GM21619 (cell line): ENCODE measurements around the gene AKR7A3.
"Not testable (repeated sequence)": the region's sequence is repeated elsewhere in the genome, so short reads cannot be mapped to it uniquely, and the experiment has no call there.

ENCODE experiments used
- ATAC-seq: cut with Tn5 transposase; IDR thresholded peaks from one replicate; pipeline ENCODE4 v1.9.1; 2021; ENCODE audit not compliant: unreplicated experiment

AKR7A3 gene

DNA sequence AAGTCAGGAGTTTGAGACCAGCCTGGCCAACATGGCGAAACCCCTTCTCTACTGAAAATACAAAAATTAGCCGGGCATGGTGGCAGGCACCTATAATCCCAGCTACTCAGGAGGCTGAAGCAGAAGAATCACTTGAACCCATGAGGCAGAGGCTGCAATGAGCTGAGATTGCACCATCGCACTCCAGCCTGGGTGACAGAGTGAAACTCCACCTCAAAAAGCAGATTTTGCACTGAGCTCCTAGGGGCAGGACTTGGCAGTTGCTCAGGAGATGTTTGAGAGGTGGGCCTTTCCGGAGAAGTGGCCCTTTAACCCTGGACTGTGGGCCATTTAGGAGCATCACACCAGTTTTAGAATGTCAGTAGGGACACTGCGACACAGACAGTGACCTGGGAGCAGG, 32.3 kb downstream of the AKR7A3 start:
- ATAC-seq, result not testable (repeated sequence)

- ATAC-seq, result no peak
These were observed 33.3 kb downstream of the AKR7A3 start for GRCh38 chr1:19255288-19255687.

GRCh38 chr1:19254416-19254815, 34.2 kb downstream of the AKR7A3 start:
- ATAC-seq, result no peak

DNA sequence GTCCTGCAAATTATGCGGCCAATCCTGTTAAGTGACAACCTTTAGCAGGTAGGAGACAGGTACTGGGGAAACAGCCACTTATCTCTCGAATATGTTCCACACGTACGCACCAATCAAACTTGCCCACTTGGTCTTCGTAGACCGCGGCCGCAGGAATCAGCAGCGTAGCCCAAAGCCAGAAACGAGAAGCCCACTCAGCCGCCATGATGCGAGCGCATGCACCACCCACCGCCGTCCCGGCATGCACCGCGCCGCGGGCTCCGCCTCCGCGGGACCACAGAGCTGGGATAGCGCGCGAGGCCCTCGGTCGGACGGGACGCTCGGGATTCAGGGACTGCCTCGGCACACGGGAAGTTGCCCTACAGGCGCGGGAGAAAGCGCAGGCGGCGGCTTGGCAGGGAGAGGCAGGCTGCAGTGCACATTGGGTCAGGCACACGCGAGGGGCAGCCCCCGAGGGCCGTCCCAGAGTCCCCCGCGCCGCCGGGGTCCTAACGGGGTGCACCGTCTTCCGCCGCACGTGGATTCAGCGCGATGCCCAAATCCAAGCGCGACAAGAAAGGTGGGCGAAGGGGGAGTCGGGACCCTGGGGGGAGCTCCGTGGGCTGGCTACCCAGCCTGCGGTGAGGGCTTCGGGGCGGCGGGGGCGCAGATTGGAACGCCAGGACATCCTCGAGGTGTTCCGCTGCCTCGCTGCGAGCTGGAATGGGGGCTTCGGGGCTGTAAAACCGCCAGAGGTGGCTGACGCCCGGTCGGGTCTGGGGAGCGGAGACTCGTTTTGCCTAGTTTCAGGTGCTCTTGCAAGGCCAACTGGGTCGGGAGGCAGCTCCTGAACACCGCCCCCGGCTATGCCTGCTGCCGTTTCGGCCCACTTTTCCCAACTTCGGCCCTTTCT, 37.0 kb downstream of the AKR7A3 start, which contains the start of the genes EMC1 and MRTO4:
Gene EMC1 (minus strand): TSS at position 220 of the 892 bp plus-strand sequence. CDS start 15 bp downstream, at position 205.
Gene MRTO4 (plus strand): TSS at position 501 of the 892 bp plus-strand sequence. CDS start 31 bp downstream, at position 532.
- ATAC-seq, result peak; percentile 84

- ATAC-seq, result no peak
These were observed 37.8 kb downstream of the AKR7A3 start for GRCh38 chr1:19250629-19251304.

DNA sequence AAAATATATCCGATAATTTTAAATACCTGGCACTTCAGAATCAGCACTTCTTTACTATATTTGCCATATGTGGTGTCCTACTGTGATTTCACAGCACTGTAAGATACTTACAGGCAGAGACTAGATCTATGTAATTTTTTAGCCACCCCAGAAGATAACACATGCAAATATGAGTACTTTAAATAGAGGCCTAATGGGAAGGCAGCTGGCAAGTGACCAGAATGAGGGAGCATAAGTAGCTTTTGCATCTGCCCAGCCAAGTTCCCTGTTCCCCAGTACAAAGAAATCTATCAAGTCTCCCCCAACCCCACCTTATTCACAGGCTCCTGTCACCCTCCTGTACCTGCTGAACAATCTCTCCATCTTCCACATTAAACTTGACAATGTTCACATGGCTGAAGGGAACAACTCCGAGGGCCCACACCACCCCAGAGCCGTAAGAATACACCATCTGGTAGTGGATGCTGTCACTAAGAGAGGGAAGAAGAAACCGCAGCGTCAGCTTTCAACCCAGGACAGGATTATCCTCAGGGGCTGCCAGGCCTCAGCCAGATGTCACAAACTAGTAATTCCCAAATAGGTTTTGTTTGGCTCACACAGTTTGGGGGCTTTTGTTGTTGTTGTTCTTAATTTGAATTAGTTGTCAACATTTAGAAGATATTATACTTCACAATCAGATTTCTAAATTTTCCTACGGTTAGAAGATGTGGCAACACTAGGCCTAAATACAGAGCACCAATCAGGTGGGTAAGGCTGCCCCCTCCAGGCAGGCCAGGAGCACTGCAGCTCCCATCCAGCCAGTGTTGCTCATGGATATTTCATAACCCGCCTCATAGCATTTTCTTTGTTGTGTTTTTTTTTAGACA, 47.7 kb downstream of the AKR7A3 start:
- no peak for ATAC-seq

DNA sequence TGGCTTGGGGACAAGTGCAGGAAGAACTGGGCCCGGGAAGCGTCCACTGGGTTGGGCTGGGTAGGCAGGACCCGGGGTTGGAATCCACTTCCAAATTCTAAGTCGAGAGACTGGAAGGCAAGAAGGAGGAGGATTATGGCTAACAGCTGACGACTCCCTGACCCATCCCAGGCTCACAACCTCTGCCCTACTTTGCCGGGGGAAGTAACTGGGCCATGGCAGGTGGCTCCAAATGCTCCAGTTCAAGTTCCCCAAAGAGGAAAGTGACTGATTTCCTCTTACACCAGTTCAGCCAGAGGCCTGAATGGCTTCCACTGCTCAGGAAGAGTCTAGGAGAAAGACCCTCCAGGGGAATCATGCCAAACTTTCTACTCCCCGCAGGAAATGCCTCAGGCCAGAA, 48.7 kb downstream of the AKR7A3 start:
- ATAC-seq, result no peak

DNA sequence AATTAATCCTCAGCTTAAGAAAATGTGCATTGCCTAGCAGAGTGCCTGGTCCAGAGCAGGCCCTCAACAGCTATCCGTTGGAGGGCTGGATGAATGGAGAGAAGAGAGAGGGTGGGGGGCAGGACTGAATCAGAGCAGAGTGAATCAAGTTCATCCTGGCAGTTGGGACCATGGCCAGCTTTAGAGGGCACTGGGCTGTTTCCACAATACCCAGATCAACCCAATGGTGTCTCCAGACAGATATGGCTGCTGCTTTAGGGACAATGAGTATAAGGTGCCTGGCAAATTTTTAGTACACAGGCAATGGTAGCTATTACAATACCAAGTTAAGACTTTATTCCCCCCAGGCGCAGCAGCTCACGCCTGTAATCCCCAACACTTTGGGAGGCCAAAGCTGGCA, 54.3 kb downstream of the AKR7A3 start:
- no peak for ATAC-seq
